OCI-LY3 (cell line): Measurements from ENCODE around the gene SPEF2.
A peak's percentile ranks its signal among the peaks of the same experiment; 100 is the strongest.
"Not testable (repeated sequence)": the region's sequence is repeated elsewhere in the genome, so short reads cannot be mapped to it uniquely, and the experiment has no call there.

Source experiments
- H2AFZ ChIP-seq: fragments of 200-600, 300-600 bp; shearing (Covaris generic); 2 replicates; pipeline ENCODE4 v1.6.0; 2014; ENCODE audit warnings: antibody characterized with exemption, low read depth, low read length
- H3K27ac ChIP-seq: fragments of 200-600, 300-600 bp; sonication (generic); 2 replicates; pipeline ENCODE4 v1.5.1; 2014; ENCODE audit warnings: mild to moderate bottlenecking, low read length, moderate library complexity, mixed read lengths
- H3K27me3 ChIP-seq: fragments of 200-600, 300-600 bp; sonication (generic); 2 replicates; pipeline ENCODE4 v1.6.1; 2014; ENCODE audit warnings: low read depth, low read length, mixed read lengths
- H3K36me3 ChIP-seq: fragments of 200-600, 300-600 bp; sonication (generic); replicated peaks from 2 replicates; pipeline ENCODE3; 2014; ENCODE audit warnings: low read depth, low read length, mixed read lengths
- H3K4me1 ChIP-seq: fragments of 300-600, 200-600 bp; sonication (generic); 2 replicates; pipeline ENCODE4 v1.6.1; 2014; ENCODE audit warnings: low read length, mixed read lengths
- H3K4me2 ChIP-seq: fragments of 200-600, 300-600 bp; sonication (generic); 2 replicates; pipeline ENCODE4 v1.6.1; 2014; ENCODE audit warnings: low read length, mixed read lengths
- H3K4me3 ChIP-seq: fragments of 300-600, 200-600 bp; sonication (generic); 2 replicates; pipeline ENCODE4 v1.5.1; 2014; ENCODE audit warnings: antibody characterized with exemption, mild to moderate bottlenecking, low read length, moderate library complexity
- H3K79me2 ChIP-seq: fragments of 300-600, 200-600 bp; shearing (Covaris generic); 2 replicates; pipeline ENCODE4 v1.6.1; 2014; ENCODE audit warnings: mild to moderate bottlenecking, low read length, mixed read lengths
- H3K9ac ChIP-seq: fragments of 300-600, 200-600 bp; shearing (Covaris generic); 2 replicates; pipeline ENCODE4 v1.6.0; 2014; ENCODE audit warnings: mild to moderate bottlenecking, low read length, moderate library complexity
- H3K9me3 ChIP-seq: fragments of 200-600, 300-600 bp; shearing (Covaris generic); 2 replicates; pipeline ENCODE4 v1.6.1; 2014; ENCODE audit warnings: low read length, mixed read lengths; ENCODE audit not compliant: insufficient read depth
- H4K20me1 ChIP-seq: fragments of 200-600, 300-600 bp; sonication (generic); 2 replicates; pipeline ENCODE4 v1.6.1; 2016; ENCODE audit warnings: low read length, mixed read lengths; ENCODE audit not compliant: insufficient read depth
- CTCF ChIP-seq: fragments of 200-600, 300-600 bp; sonication (generic); IDR thresholded peaks from 2 replicates; pipeline ENCODE4 v1.5.1; 2014; ENCODE audit warnings: antibody characterized with exemption, low read length, low read depth
- EZH2phosphoT487 ChIP-seq: fragments of 200-600 bp; shearing (Covaris generic); IDR thresholded peaks from 2 replicates; pipeline ENCODE4 v1.6.1; 2018; ENCODE audit warnings: antibody characterized with exemption, mixed run types, low read depth

SPEF2 gene

GRCh38 chr5:35668794-35669193, 51.1 kb downstream of the SPEF2 start:
- no peak for TF ChIP-seq EZH2phosphoT487
- TF ChIP-seq CTCF, result no peak
- H3K4me2 ChIP-seq, result peak overlapping the region; percentile 27; the same call in 1 of the 2 replicates
- H3K79me2 ChIP-seq, result no peaks in the 10 kb centered on the region
- H3K9ac ChIP-seq, result no peak overlapping the region
- H2AFZ ChIP-seq, result no peak overlapping the region
- peaks cover 12% of the 10 kb centered on the region for H3K4me1 ChIP-seq
- no peak overlapping the region for H3K4me3 ChIP-seq
- no peak overlapping the region for H3K27ac ChIP-seq
- H3K9me3 ChIP-seq, result no peaks in the 10 kb centered on the region
- peaks cover 22% of the 10 kb centered on the region for H3K27me3 ChIP-seq
- H4K20me1 ChIP-seq, result no peaks in the 10 kb centered on the region
- no peaks in the 10 kb centered on the region for H3K36me3 ChIP-seq

GRCh38 chr5:35671541-35672295, 54.1 kb downstream of the SPEF2 start:
- no peaks in the 10 kb centered on the region for H3K36me3 ChIP-seq
- peaks cover 21% of the 10 kb centered on the region for H3K27me3 ChIP-seq
- TF ChIP-seq CTCF (no peak), EZH2phosphoT487 (no peak)
- H3K9ac ChIP-seq, result no peak overlapping the region
- no peak overlapping the region for H3K4me2 ChIP-seq
- H3K4me3 ChIP-seq, result no peak overlapping the region
- H3K4me1 ChIP-seq, result peaks cover 12% of the 10 kb centered on the region
- no peaks in the 10 kb centered on the region for H4K20me1 ChIP-seq
- H3K9me3 ChIP-seq, result no peaks in the 10 kb centered on the region
- H3K79me2 ChIP-seq, result no peaks in the 10 kb centered on the region
- H3K27ac ChIP-seq, result no peak overlapping the region
- no peak overlapping the region for H2AFZ ChIP-seq

GRCh38 chr5:35672296-35672655, 54.6 kb downstream of the SPEF2 start:
- not testable (repeated sequence) for H3K4me2 ChIP-seq, H3K9me3 ChIP-seq, H3K9ac ChIP-seq, H4K20me1 ChIP-seq, H2AFZ ChIP-seq, H3K79me2 ChIP-seq, H3K36me3 ChIP-seq, H3K4me3 ChIP-seq, H3K27ac ChIP-seq
- Histone ChIP-seq H3K4me1 (peaks cover 12% of the 10 kb centered on the region), H3K27me3 (peaks cover 16% of the 10 kb centered on the region)

- TF ChIP-seq EZH2phosphoT487 (no peak), CTCF (no peak)
- Histone ChIP-seq H3K4me2 (no peak overlapping the region), H3K9me3 (no peaks in the 10 kb centered on the region)
These were observed 55.3 kb downstream of the SPEF2 start for GRCh38 chr5:35672995-35673394.

More at GRCh38 chr5:35672995-35673394, 55.3 kb downstream of the SPEF2 start:
- Histone ChIP-seq H3K4me3 (no peak overlapping the region), H3K9ac (no peak overlapping the region), H3K36me3 (no peaks in the 10 kb centered on the region), H2AFZ (no peak overlapping the region), H3K4me1 (peaks cover 12% of the 10 kb centered on the region), H4K20me1 (no peaks in the 10 kb centered on the region), H3K27me3 (peaks cover 13% of the 10 kb centered on the region; the same call in 1 of the 2 replicates), H3K79me2 (no peaks in the 10 kb centered on the region), H3K27ac (no peak overlapping the region)
